ENCODE data around the gene NLRC3. TPM values are rescaled to one million over a fixed set of nuclear protein-coding genes. Genes with fewer than 3 reads are reported as not detected.

Gene NLRC3
- total RNA-seq, 1 donor from 2014 or later: not detected

GRCh38 chr16:3564130-3564888 lies 12.9 kb downstream of the NLRC3 start:
- Mint-ChIP-seq H3K9me3 (ENCODE audit: unreplicated experiment) (no peaks in the 10 kb centered on the region), H3K4me1 (ENCODE audit: unreplicated experiment) (no peaks in the 10 kb centered on the region), H3K4me3 (ENCODE audit: unreplicated experiment) (no peak overlapping the region), H3K36me3 (ENCODE audit: unreplicated experiment) (no peaks in the 10 kb centered on the region), H3K27ac (ENCODE audit: unreplicated experiment) (no peak overlapping the region), H3K27me3 (ENCODE audit: unreplicated experiment) (no peaks in the 10 kb centered on the region)
- no peak for DNase-seq (ENCODE audit: extremely low spot score, unreplicated experiment)
- TF ChIP-seq, protein P1, sequence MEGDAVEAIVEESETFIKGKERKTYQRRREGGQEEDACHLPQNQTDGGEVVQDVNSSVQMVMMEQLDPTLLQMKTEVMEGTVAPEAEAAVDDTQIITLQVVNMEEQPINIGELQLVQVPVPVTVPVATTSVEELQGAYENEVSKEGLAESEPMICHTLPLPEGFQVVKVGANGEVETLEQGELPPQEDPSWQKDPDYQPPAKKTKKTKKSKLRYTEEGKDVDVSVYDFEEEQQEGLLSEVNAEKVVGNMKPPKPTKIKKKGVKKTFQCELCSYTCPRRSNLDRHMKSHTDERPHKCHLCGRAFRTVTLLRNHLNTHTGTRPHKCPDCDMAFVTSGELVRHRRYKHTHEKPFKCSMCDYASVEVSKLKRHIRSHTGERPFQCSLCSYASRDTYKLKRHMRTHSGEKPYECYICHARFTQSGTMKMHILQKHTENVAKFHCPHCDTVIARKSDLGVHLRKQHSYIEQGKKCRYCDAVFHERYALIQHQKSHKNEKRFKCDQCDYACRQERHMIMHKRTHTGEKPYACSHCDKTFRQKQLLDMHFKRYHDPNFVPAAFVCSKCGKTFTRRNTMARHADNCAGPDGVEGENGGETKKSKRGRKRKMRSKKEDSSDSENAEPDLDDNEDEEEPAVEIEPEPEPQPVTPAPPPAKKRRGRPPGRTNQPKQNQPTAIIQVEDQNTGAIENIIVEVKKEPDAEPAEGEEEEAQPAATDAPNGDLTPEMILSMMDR (IDR thresholded peaks at IDR 0.05): no peak

DNA sequence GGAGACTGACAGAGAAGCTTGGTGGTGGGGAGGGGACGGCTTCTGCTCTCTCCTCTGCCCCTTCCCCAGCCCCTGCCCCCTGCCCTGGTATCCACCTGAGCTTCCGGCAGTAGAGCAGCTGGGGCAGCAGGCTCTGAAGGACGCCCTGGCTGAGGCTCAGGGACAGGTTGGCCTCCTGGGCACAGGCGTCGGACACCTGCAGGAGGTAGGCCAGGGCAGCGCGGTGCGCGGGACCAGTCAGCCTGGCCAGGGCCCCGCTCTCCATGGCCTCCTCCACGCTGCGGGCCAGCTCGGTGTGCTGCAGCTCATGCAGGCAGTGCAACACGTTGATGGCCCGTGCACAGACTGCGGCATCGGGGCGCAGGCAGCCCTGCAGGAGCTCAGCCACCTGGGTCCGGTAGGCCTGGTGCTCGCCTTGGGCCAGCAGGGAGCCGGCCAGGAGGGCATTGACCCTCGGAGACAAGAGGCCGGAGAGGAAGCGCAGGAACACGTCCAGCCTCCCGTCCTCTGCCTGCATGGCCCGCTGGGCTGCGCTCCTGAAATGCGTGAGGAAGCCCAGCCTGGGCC lies 14.2 kb downstream of the NLRC3 start:
- Mint-ChIP-seq H3K9me3 (ENCODE audit: unreplicated experiment) (no peaks in the 10 kb centered on the region), H3K4me1 (ENCODE audit: unreplicated experiment) (no peaks in the 10 kb centered on the region), H3K4me3 (ENCODE audit: unreplicated experiment) (no peak overlapping the region), H3K27me3 (ENCODE audit: unreplicated experiment) (no peaks in the 10 kb centered on the region), H3K36me3 (ENCODE audit: unreplicated experiment) (no peaks in the 10 kb centered on the region), H3K27ac (ENCODE audit: unreplicated experiment) (no peak overlapping the region)
- TF ChIP-seq, protein P1 (IDR thresholded peaks at IDR 0.05): no peak
- no peak for DNase-seq (ENCODE audit: extremely low spot score, unreplicated experiment)

DNA sequence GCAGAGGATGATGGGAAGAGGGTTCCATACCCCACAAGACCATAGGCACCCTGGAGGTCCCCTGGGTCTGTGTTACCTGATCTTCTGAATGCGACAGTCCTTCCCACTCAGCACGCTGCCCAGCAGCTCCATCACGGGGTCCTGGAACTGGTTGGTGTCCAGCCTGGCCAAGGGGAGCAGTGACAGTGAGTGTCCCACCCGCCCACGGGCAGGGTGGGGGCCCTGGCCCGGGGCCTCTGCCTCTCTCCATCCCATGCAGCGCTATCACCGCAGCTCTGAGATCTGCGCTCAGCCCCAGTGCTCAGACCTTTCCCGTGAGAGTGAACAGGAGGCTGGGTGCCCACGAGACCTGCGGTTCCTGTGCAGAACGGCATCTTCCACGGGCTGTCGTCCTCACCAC lies 15.6 kb downstream of the NLRC3 start:
- H3K27ac Mint-ChIP-seq (ENCODE audit: unreplicated experiment): no peak overlapping the region
- no peaks in the 10 kb centered on the region for H3K9me3 Mint-ChIP-seq (ENCODE audit: unreplicated experiment)
- H3K4me3 Mint-ChIP-seq (ENCODE audit: unreplicated experiment): no peak overlapping the region
- H3K4me1 Mint-ChIP-seq (ENCODE audit: unreplicated experiment): no peaks in the 10 kb centered on the region
- no peak for DNase-seq (ENCODE audit: extremely low spot score, unreplicated experiment)
- no peaks in the 10 kb centered on the region for H3K27me3 Mint-ChIP-seq (ENCODE audit: unreplicated experiment)
- TF ChIP-seq, protein P1 (IDR thresholded peaks at IDR 0.05): no peak
- H3K36me3 Mint-ChIP-seq (ENCODE audit: unreplicated experiment): no peaks in the 10 kb centered on the region

GRCh38 chr16:3554351-3554928 lies 22.8 kb downstream of the NLRC3 start:
- Mint-ChIP-seq H3K9me3 (ENCODE audit: unreplicated experiment) (no peaks in the 10 kb centered on the region), H3K4me1 (ENCODE audit: unreplicated experiment) (peaks cover 3% of the 10 kb centered on the region), H3K36me3 (ENCODE audit: unreplicated experiment) (no peaks in the 10 kb centered on the region), H3K4me3 (ENCODE audit: unreplicated experiment) (no peak overlapping the region), H3K27ac (ENCODE audit: unreplicated experiment) (no peak overlapping the region), H3K27me3 (ENCODE audit: unreplicated experiment) (no peaks in the 10 kb centered on the region)
- DNase-seq (ENCODE audit: extremely low spot score, unreplicated experiment): no peak
- TF ChIP-seq, protein P1 (IDR thresholded peaks at IDR 0.05): no peak
